NCI-H1092 treated with DMSO at 0.1 percent for 48 hours (cell line): Measurements from ENCODE around the gene ZNF716.
"Not testable (repeated sequence)": the region's sequence is repeated elsewhere in the genome, so short reads cannot be mapped to it uniquely, and the experiment has no call there.

Experiments
- DNase-seq: peaks from one replicate; lab custom pipeline; 2025; lab: John Stamatoyannopoulos, UW

Gene ZNF716

GRCh38 chr7:57449904-57450303 lies at the start of gene ZNF716:
TSS of gene ZNF716 (plus strand) at chr7:57450177. CDS start at chr7:57450289, 112 bp downstream.
- no peak for DNase-seq

GRCh38 chr7:57400531-57401155 lies 49.3 kb upstream of the ZNF716 start:
- DNase-seq, result no peak

GRCh38 chr7:57403051-57403450 lies 46.9 kb upstream of the ZNF716 start:
- not testable (repeated sequence) for DNase-seq

GRCh38 chr7:57403601-57404342 lies 46.2 kb upstream of the ZNF716 start:
- no peak for DNase-seq

GRCh38 chr7:57404343-57404966 lies 45.5 kb upstream of the ZNF716 start:
- DNase-seq, result no peak

GRCh38 chr7:57404967-57405421 lies 45.0 kb upstream of the ZNF716 start:
- DNase-seq, result no peak

- DNase-seq, result no peak
Observed at GRCh38 chr7:57407125-57407524, 42.9 kb upstream of the ZNF716 start.

GRCh38 chr7:57412168-57412567 lies 37.8 kb upstream of the ZNF716 start:
- no peak for DNase-seq

GRCh38 chr7:57412618-57413017 lies 37.4 kb upstream of the ZNF716 start:
- DNase-seq, result no peak

GRCh38 chr7:57413529-57414398 lies 36.2 kb upstream of the ZNF716 start:
- no peak for DNase-seq

GRCh38 chr7:57414415-57414814 lies 35.6 kb upstream of the ZNF716 start:
- no peak for DNase-seq

- DNase-seq, result no peak
Observed at GRCh38 chr7:57414852-57415251, 35.1 kb upstream of the ZNF716 start.

- no peak for DNase-seq
Observed at GRCh38 chr7:57415326-57415725, 34.7 kb upstream of the ZNF716 start.

GRCh38 chr7:57415730-57416129 lies 34.2 kb upstream of the ZNF716 start:
- DNase-seq, result no peak

GRCh38 chr7:57416601-57417358 lies 33.2 kb upstream of the ZNF716 start:
- no peak for DNase-seq

GRCh38 chr7:57417736-57418135 lies 32.2 kb upstream of the ZNF716 start:
- DNase-seq, result no peak

GRCh38 chr7:57423768-57424167 lies 26.2 kb upstream of the ZNF716 start:
- no peak for DNase-seq

GRCh38 chr7:57424515-57425238 lies 25.3 kb upstream of the ZNF716 start:
- DNase-seq, result no peak

GRCh38 chr7:57425239-57425944 lies 24.6 kb upstream of the ZNF716 start:
- no peak for DNase-seq
